Spinal cord (tissue), 10 donors: Measurements from ENCODE around the gene CMIP. TPM values are rescaled to one million over a fixed set of nuclear protein-coding genes. Genes with fewer than 3 reads are reported as not detected.
A peak's percentile ranks its signal among the peaks of the same experiment; 100 is the strongest.

Experiments used
- DNase-seq, 6 donors: peaks; one replicate each; pipeline versions ENCODE4 v3.0.0 to v3.0.0-alpha.2; 2013 to 2015; ENCODE audit warnings: low spot score in 6 of 6, low read depth in 4 of 6
- H3K27ac ChIP-seq: one replicate; pipeline ENCODE4 v1.5.1; 2013; ENCODE audit warnings: low read depth, low read length, control low read depth
- H3K27me3 ChIP-seq: one replicate; pipeline ENCODE4 v1.6.1; 2013; ENCODE audit warnings: low read length; ENCODE audit not compliant: control insufficient read depth, insufficient read depth
- H3K36me3 ChIP-seq: one replicate; pipeline ENCODE4 v1.6.1; 2013; ENCODE audit warnings: low read length; ENCODE audit not compliant: control insufficient read depth, insufficient read depth
- H3K4me1 ChIP-seq: one replicate; pipeline ENCODE4 v1.6.1; 2013; ENCODE audit warnings: low read length; ENCODE audit not compliant: control insufficient read depth, insufficient read depth
- H3K4me3 ChIP-seq: one replicate; pipeline ENCODE4 v1.5.1; 2013; ENCODE audit warnings: low read depth, low read length, control low read depth
- H3K9me3 ChIP-seq: one replicate; pipeline ENCODE4 v1.6.1; 2013; ENCODE audit warnings: low read length; ENCODE audit not compliant: control insufficient read depth, insufficient read depth
- WGBS: methylation state at CpG from one replicate; pipeline ENCODE4 v1.1.5; 2013; ENCODE audit warnings: missing lambda C conversion rate; ENCODE audit not compliant: insufficient coverage; 5-methylcytosine and 5-hydroxymethylcytosine counted together
- polyA plus RNA-seq, 2 donors: library from polyadenylated mRNA; unstranded; fragments of 120-200 nt; gene quantifications; one replicate each; pipeline ENCODE4 v1.2.1, GENCODE V29; 2013; ENCODE audit not compliant: insufficient read length in 2 of 2
- total RNA-seq, 2 donors: library from RNA; depleted of rRNA in 1 of 2; stranded (reverse); fragments of 120-200 nt in 1 of 2; fragments of >200 nt in 1 of 2; gene quantifications; one replicate each; pipeline versions ENCODE4 v1.2.3 to v1.2.4, GENCODE V29; 2013 to 2014
- donor health status: healthy.

The CMIP gene
- total and polyA plus RNA-seq, 4 donors: 20.6 to 151 (median 100) TPM

DNA sequence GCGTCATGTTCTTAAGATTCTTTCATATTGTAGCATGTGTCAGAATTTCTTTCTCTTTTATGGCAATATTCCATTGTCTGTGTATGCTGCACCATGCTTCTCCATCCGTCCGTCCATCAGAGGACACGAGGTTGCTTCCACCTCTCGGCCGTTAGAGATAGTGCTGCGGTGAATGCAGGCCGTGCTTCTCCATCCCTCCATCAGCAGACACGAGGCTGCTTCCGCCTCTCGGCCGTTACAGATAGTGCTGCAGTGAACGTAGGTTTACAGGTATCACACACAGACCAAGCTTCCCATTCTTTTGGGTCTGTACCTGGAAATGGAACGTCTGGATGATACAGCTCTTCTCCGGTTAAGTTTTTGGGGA is 113.5 kb downstream of the CMIP start:
- H3K4me3 ChIP-seq: no peak overlapping the region
- no peaks in the 10 kb centered on the region for H3K36me3 ChIP-seq
- no peaks in the 10 kb centered on the region for H3K27me3 ChIP-seq
- H3K4me1 ChIP-seq: peaks cover 45% of the 10 kb centered on the region
- 70% methylated on average over 14 of the region's 15 CpGs for WGBS
- H3K9me3 ChIP-seq: no peaks in the 10 kb centered on the region
- peak in 1 of 6 donors; percentile 61 for DNase-seq
- no peak overlapping the region for H3K27ac ChIP-seq

DNA sequence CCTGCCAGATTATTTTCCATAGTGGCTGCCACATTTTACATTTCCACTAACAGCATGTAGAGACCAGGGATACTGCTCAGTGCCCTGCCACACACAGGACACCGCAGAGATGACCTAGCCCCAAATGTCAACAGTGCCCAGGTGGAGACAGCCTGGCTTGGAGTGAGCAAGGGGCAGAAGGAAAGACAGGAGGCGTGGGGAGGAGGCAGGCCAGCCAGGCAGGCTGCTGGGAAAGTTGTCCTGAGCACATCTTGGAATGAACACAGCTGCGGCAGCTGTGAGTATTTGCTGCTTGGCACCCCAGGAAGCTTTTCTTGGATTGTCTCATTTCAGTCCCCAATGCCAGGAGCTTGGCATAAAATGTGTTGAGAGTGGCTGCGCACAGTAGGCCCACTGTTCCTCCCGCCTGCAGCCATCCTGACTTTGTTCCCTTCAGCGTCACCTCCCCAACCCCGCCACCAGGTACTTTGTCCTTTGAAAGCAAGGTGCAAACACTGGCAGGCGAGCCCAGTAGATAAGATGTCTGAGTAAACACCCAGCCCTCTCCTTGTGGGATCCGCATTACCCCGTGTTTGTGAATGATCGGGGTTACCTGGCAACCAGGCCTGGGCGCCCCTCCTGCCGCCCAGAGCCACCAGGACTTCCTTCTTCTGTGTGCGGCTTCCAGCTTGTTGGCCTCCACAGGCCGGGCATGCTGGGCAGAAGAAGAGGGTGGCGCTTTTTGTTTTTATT is 114.0 kb downstream of the CMIP start:
- DNase-seq: peak in 1 of 6 donors; percentile 30
- Histone ChIP-seq H3K9me3 (no peaks in the 10 kb centered on the region), H3K27me3 (no peaks in the 10 kb centered on the region), H3K36me3 (no peaks in the 10 kb centered on the region), H3K4me3 (no peak overlapping the region), H3K4me1 (peaks cover 45% of the 10 kb centered on the region), H3K27ac (no peak overlapping the region)
- WGBS: 30% methylated on average over 9 of the region's 16 CpGs

DNA sequence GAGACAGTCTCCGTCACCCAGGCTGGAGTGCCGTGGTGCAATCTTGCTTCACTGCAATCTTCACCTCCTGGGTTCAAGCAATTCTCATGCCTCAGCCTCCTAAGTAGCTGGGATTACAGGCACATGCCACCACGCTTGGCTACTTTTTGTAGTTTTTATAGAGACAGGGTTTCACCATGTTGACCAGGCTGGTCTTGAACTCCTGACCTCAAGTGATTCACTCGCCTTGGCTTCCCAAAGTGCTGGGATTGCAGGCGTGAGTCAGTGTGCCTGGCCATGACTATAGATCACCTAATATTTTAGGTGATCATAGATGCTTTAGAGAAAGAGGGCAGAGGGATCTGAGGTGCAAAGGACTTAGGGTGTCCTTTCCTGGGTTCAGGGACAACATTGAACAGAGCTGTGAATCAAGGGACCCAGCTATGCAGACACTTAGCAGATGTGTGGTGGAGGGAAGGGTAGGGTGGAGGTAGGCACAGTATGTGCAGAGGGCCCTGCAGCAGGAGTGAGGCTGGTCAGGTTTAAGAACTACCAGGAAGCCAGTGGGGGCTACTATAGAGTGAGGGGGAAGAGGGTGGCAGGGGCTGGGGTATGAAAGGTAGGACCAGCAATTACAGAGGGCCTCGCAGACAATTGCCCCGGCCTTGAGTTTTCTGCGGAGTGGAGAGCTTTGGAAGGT is 116.5 kb downstream of the CMIP start:
- Histone ChIP-seq H3K36me3 (peaks cover 3% of the 10 kb centered on the region), H3K27ac (no peak overlapping the region), H3K9me3 (no peaks in the 10 kb centered on the region), H3K27me3 (no peaks in the 10 kb centered on the region), H3K4me1 (peaks cover 53% of the 10 kb centered on the region), H3K4me3 (no peak overlapping the region)
- 78% methylated on average over 6 of the region's 8 CpGs for WGBS
- no peak for DNase-seq

DNA sequence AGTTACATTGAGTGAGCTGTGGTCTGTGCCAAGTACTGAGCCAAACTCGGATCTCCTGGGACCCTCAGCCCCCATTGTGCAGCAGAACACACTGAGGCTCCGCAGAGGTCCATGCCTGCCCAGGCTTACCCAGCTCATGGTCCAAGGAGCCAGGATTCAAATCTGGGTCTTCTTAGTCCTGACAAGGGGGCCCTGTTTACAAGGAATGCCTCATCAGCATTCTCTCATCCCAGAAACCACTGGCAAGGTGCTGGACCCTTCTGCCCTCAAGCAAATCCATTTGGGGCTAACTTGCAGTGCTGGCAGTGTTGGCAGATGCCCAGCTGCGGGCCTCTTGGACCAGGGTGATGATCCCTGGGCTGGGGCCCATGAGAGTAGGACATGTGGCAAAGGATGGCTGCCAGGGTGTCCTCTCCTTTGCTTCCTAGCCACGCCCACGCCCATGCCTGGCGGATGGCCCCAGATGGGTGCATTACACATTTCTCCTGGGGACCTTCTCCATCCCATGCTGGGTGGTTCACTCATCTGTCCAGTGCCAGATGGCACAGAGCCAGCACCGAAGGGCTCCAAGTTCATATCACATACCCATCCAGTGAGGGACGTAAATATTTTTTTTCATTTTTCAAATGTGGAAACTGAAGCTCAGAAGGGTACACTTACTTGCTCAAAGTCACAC is 117.7 kb downstream of the CMIP start:
- no peaks in the 10 kb centered on the region for H3K9me3 ChIP-seq
- no peak for DNase-seq
- H3K27ac ChIP-seq: no peak overlapping the region
- peaks cover 56% of the 10 kb centered on the region for H3K4me1 ChIP-seq
- H3K4me3 ChIP-seq: no peak overlapping the region
- no peaks in the 10 kb centered on the region for H3K27me3 ChIP-seq
- peaks cover 3% of the 10 kb centered on the region for H3K36me3 ChIP-seq
- WGBS: 87% methylated on average over 7 of the region's 8 CpGs

DNA sequence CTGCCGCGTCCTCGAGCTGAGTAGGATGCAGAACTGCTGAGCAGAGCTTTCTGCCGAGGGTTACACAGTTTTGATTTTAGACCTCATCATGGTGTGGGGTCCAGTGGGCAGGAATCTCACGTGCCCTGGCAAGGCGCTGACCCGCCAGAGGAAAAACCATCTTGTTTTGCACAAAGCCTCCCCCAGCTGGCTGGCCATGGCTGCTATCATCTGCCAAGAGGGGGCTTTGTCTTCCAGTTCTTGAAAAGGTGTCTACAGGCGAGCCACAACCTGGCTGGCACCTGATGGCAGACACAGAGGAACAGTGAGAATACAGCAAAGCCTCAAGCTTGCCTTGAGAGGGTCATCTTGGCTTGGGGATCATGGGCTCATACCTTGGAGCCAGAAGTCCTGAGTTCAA is 118.3 kb downstream of the CMIP start:
- Histone ChIP-seq H3K4me3 (no peak overlapping the region), H3K9me3 (no peaks in the 10 kb centered on the region), H3K27ac (no peak overlapping the region), H3K4me1 (peaks cover 59% of the 10 kb centered on the region), H3K36me3 (peaks cover 3% of the 10 kb centered on the region), H3K27me3 (no peaks in the 10 kb centered on the region)
- DNase-seq: no peak
- 72% methylated on average over 8 of the region's 8 CpGs for WGBS

DNA sequence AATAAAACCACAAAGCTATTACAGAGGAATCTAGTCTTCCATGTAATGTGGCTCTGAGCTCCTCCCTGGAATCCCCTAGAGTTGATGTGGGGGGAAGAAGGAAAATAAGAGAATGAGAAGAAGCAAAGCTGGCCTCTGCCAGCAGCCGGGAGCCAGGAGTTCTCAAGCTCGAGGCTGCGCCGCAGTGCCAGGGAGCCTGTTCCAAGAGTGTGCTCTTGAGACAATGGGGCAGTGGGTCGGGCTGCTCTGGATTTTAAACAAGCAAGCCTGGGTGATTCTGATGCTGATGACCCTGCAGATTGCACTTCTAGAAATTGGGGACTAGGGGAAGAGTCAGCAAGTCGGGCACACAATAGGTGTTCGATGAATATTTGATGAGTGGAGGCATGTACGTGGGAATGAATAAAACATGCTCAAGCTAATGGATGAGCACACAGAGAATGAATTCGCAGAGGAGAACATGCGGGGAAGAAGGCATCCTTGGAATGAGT is 119.9 kb downstream of the CMIP start:
- peak in 3 of 6 donors; percentile 48 to 94 (median 81) for DNase-seq
- 15% methylated on average over 10 of the region's 10 CpGs for WGBS
- H3K36me3 ChIP-seq: peaks cover 3% of the 10 kb centered on the region
- H3K27ac ChIP-seq: peak overlapping the region; percentile 13
- no peak overlapping the region for H3K4me3 ChIP-seq
- H3K9me3 ChIP-seq: no peaks in the 10 kb centered on the region
- no peaks in the 10 kb centered on the region for H3K27me3 ChIP-seq
- peaks cover 55% of the 10 kb centered on the region for H3K4me1 ChIP-seq

DNA sequence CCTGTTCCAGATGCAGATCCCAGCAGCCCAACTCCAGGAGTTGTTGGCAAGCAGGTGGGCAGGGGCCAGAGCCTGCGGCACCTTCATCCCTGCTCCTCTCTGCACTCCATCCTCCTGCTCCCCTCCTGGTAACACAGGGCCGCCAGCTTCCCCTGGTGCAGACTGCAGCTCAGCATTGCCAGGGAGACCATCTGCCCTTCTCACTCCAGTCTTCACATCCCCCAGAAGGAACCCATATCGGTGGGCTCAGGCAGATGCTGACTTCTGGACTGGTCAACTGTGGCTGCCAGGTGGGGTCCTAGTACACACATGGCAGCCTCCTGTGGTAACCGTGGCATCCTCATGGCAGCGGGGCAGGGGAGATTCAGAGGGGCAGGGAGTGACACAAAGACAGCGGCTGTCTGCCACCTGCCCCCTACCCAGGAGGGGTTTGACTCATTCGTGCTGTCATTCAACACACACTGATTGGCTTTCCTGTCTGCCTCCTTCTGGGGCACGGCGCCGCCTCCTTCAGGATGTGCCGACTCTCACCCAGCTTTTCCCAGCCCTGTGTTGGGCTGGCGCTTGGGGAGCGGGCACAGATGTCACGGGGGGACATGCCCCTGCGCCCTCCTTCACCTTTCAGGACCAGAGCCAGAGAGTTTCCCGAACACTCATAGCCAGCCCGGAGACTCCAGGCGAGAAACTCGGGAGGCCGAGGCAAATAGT is 120.9 kb downstream of the CMIP start:
- Histone ChIP-seq H3K4me3 (no peak overlapping the region), H3K27me3 (no peaks in the 10 kb centered on the region), H3K4me1 (peaks cover 61% of the 10 kb centered on the region), H3K27ac (no peak overlapping the region), H3K9me3 (no peaks in the 10 kb centered on the region), H3K36me3 (peaks cover 3% of the 10 kb centered on the region)
- WGBS: 60% methylated on average over 18 of the region's 20 CpGs
- peak in 2 of 6 donors; percentile 50 to 73 for DNase-seq

DNA sequence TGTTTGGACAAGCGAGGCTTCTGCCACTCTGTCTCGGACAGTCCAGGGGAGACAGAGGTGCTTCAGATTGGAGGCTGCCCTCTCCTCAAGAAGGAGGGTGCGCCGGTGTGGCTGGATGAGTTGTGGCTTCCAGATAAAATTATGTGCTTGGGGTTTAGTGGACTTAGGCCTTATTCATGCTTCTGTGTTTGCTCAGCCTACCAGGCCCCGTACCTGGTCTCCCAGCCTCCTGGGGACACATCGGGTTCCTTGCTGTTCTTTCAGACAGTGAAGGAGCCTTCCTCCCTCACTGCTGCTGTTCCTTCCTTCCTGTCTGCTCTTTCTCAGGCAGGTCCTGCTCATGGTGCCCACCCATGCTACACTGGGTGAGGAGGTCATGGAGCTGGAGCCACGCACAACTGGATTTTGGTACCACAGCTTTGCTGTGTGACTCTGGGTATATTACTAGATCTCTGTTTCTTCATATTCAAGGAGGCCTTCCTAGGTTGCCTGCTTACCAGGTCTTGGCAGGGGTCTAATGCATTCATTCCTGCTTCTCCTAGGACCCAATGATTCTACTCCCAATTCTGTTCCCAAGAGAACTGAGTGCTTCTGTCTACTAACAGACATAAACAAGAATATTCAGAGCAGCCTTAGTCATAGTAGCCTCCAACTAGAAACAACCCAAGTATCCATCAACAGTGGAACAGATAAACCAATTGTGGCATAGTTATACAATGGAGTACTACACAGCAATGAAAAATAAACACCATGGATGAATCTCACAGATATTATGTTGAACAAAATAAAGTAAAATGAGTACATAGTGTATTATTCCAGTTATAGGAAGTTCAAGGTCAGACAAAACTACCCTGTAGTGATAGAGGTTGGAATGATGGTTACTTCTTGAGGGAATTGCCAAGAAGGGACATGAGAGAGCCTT is 121.7 kb downstream of the CMIP start:
- H3K27me3 ChIP-seq: no peaks in the 10 kb centered on the region
- WGBS: 95% methylated on average over 6 of the region's 7 CpGs
- no peak overlapping the region for H3K27ac ChIP-seq
- H3K4me1 ChIP-seq: peaks cover 64% of the 10 kb centered on the region
- H3K9me3 ChIP-seq: no peaks in the 10 kb centered on the region
- H3K4me3 ChIP-seq: no peak overlapping the region
- peaks cover 3% of the 10 kb centered on the region for H3K36me3 ChIP-seq
- DNase-seq: no peak
